ENCODE data around the gene FANK1.
A peak's percentile ranks its signal among the peaks of the same experiment; 100 is the strongest.
"Not testable (repeated sequence)": the region's sequence is repeated elsewhere in the genome, so short reads cannot be mapped to it uniquely, and the experiment has no call there.

The FANK1 gene

GRCh38 chr10:125896088-125896934, at the start of gene FANK1:
Gene FANK1, plus strand, starts transcription at chr10:125896564. Its CDS starts 79 bp downstream, at chr10:125896643.
- peak; percentile 23 for DNase-seq

- DNase-seq, result no peak
These were observed 49.5 kb upstream of the FANK1 start for GRCh38 chr10:125846894-125847293.

- DNase-seq, result no peak
These were observed 48.0 kb upstream of the FANK1 start for GRCh38 chr10:125848371-125848770.

GRCh38 chr10:125848857-125849256, 47.5 kb upstream of the FANK1 start:
- DNase-seq, result no peak

- DNase-seq, result no peak
These were observed 46.9 kb upstream of the FANK1 start for GRCh38 chr10:125849448-125849847.

GRCh38 chr10:125850766-125851731, 45.3 kb upstream of the FANK1 start:
- no peak for DNase-seq

- no peak for DNase-seq
These were observed 43.9 kb upstream of the FANK1 start for GRCh38 chr10:125852487-125852886.

- DNase-seq, result no peak
These were observed 39.1 kb upstream of the FANK1 start for GRCh38 chr10:125857185-125857760.

- DNase-seq, result no peak
These were observed 37.1 kb upstream of the FANK1 start for GRCh38 chr10:125859128-125859817.

GRCh38 chr10:125865120-125865519, 31.2 kb upstream of the FANK1 start:
- no peak for DNase-seq

GRCh38 chr10:125866421-125867029, 29.8 kb upstream of the FANK1 start:
- DNase-seq, result no peak

- no peak for DNase-seq
These were observed 27.9 kb upstream of the FANK1 start for GRCh38 chr10:125868372-125868975.

- no peak for DNase-seq
These were observed 25.0 kb upstream of the FANK1 start for GRCh38 chr10:125871338-125871737.

- no peak for DNase-seq
These were observed 17.2 kb upstream of the FANK1 start for GRCh38 chr10:125878957-125879835.

GRCh38 chr10:125880719-125881118, 15.6 kb upstream of the FANK1 start:
- no peak for DNase-seq

GRCh38 chr10:125881192-125881591, 15.2 kb upstream of the FANK1 start, which contains the start of gene DHX32:
Gene DHX32, minus strand, starts transcription at chr10:125881292. Its CDS starts 468 bp downstream, at chr10:125880824.
- DNase-seq, result no peak

GRCh38 chr10:125882596-125882995, 13.8 kb upstream of the FANK1 start:
- no peak for DNase-seq

- no peak for DNase-seq
These were observed 13.2 kb upstream of the FANK1 start for GRCh38 chr10:125883211-125883610.

- DNase-seq, result no peak
These were observed 9.4 kb upstream of the FANK1 start for GRCh38 chr10:125886914-125887512.

GRCh38 chr10:125889441-125889840, 6.9 kb upstream of the FANK1 start:
- not testable (repeated sequence) for DNase-seq
